ENCODE data around the gene EFCAB9. TPM values are rescaled to one million over a fixed set of nuclear protein-coding genes. Genes with fewer than 3 reads are reported as not detected.
"Not testable (repeated sequence)": the region's sequence is repeated elsewhere in the genome, so short reads cannot be mapped to it uniquely, and the experiment has no call there.

The EFCAB9 gene
- polyA plus RNA-seq, 3 donors: not detected

DNA sequence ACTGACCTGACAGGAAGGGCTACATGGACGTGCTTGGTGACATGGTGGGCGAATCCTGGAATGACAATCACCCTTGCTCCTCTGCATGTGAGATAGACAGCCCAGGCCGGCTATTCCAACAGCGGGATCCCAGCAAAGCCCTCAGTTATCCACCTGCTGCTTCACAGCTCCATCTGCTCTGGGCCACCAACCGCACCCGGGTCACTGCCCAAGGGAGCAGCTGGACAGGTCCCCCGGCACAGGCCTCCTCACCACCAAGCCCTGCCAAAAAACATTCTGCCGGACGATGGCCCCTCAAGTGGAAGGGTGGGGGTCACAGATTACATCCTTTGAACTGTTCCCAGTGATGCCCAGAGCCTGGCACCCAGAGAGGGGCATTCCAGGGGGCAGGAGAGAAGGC lies 45.6 kb upstream of the EFCAB9 start:
- H3K4me1 Mint-ChIP-seq: peaks cover 68% of the 10 kb centered on the region
- H3K27me3 Mint-ChIP-seq (ENCODE audit: low read depth in 3 of 3): peaks cover 0 to 4% (median 0%) of the 10 kb centered on the region in 3 donors
- intact Hi-C loops (cut with micrococcal nuclease): loop anchor here in 1 of 2 donors (2.0 kb wide), 1 partner anchor 14 kb away; no protein-coding TSS in a partner anchor
- H3K4me2 ChIP-seq (replicated peaks; ENCODE audit: extremely low read depth, low read length, poor library complexity, severe bottlenecking): no peak overlapping the region
- H3K9me3 Mint-ChIP-seq: no peaks in the 10 kb centered on the region
- H4K20me1 ChIP-seq (ENCODE audit: insufficient read depth, low read length): peaks cover 75% of the 10 kb centered on the region
- H3K27ac ChIP-seq (ENCODE audit: low read depth in 1 of 2, low read length in 2 of 2): peak overlapping the region; percentile 85 to 86
- H3K9me3 ChIP-seq (replicated peaks in 1 of 2; ENCODE audit: control insufficient read depth in 1 of 2, insufficient read depth in 1 of 2, low read length in 2 of 2): no peaks in the 10 kb centered on the region
- TF ChIP-seq, protein P1, sequence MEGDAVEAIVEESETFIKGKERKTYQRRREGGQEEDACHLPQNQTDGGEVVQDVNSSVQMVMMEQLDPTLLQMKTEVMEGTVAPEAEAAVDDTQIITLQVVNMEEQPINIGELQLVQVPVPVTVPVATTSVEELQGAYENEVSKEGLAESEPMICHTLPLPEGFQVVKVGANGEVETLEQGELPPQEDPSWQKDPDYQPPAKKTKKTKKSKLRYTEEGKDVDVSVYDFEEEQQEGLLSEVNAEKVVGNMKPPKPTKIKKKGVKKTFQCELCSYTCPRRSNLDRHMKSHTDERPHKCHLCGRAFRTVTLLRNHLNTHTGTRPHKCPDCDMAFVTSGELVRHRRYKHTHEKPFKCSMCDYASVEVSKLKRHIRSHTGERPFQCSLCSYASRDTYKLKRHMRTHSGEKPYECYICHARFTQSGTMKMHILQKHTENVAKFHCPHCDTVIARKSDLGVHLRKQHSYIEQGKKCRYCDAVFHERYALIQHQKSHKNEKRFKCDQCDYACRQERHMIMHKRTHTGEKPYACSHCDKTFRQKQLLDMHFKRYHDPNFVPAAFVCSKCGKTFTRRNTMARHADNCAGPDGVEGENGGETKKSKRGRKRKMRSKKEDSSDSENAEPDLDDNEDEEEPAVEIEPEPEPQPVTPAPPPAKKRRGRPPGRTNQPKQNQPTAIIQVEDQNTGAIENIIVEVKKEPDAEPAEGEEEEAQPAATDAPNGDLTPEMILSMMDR (IDR thresholded peaks at IDR 0.05): no peak
- H2AFZ ChIP-seq (ENCODE audit: insufficient read depth, low read depth, low read length, poor library complexity, severe bottlenecking): no peak overlapping the region
- peaks cover 46 to 47% of the 10 kb centered on the region in 2 donors for H3K4me1 ChIP-seq (ENCODE audit: control insufficient read depth in 1 of 2, insufficient read depth in 2 of 2, low read length in 2 of 2)
- H3K79me2 ChIP-seq (ENCODE audit: insufficient read depth, low read length): peaks cover 90% of the 10 kb centered on the region
- no peak for DNase-seq
- no peaks in the 10 kb centered on the region for H3K27me3 ChIP-seq (ENCODE audit: control insufficient read depth in 2 of 2, insufficient read depth in 2 of 2, low read length in 2 of 2)
- H3K4me3 Mint-ChIP-seq: no peak overlapping the region
- no peak overlapping the region for H3K9ac ChIP-seq (ENCODE audit: insufficient read depth, low read length, poor library complexity, severe bottlenecking)
- H3K36me3 Mint-ChIP-seq: peaks cover 76 to 91% of the 10 kb centered on the region in 2 donors
- peaks cover 42 to 78% of the 10 kb centered on the region in 2 donors for H3K36me3 ChIP-seq (replicated peaks in 1 of 2; ENCODE audit: control insufficient read depth in 1 of 2, insufficient read depth in 2 of 2, low read length in 2 of 2)
- H3K27ac Mint-ChIP-seq: peak overlapping the region in 5 of 7 donors; percentile 53 to 99 (median 97)
- H3K4me3 ChIP-seq (replicated peaks in 1 of 3; ENCODE audit: low read depth in 2 of 3, low read length in 3 of 3): no peak overlapping the region
- 97% methylated on average over 4 of the region's 9 CpGs for WGBS (ENCODE audit: insufficient coverage)

DNA sequence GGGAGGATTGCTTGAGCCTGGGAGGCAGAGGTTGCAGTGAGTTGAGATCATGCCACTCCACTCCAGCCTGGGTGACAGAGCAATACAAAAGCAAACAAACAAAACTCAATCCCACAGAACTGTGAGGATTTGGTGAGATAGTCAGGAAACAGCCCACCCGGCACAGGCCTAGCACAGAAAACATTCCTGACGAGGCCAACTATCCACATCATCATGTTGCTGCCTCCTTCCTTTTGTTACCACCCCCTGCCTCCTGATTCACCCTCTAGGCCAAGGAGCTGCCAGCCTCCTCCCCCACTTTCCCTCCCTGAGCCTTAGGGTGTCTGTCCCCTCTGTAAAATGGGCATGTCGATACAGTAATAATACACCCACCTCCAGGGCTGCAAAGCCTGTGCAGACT lies 44.9 kb upstream of the EFCAB9 start:
- intact Hi-C loops (cut with micrococcal nuclease): loop anchor here in 1 of 2 donors (2.0 kb wide), 1 partner anchor 14 kb away; no protein-coding TSS in a partner anchor
- Histone ChIP-seq H3K36me3 (replicated peaks in 1 of 2; ENCODE audit: control insufficient read depth in 1 of 2, insufficient read depth in 2 of 2, low read length in 2 of 2) (peaks cover 43 to 75% of the 10 kb centered on the region in 2 donors), H3K79me2 (ENCODE audit: insufficient read depth, low read length) (peaks cover 89% of the 10 kb centered on the region), H3K4me3 (replicated peaks in 1 of 3; ENCODE audit: low read depth in 2 of 3, low read length in 3 of 3) (no peak overlapping the region), H3K9me3 (replicated peaks in 1 of 2; ENCODE audit: control insufficient read depth in 1 of 2, insufficient read depth in 1 of 2, low read length in 2 of 2) (no peaks in the 10 kb centered on the region), H4K20me1 (ENCODE audit: insufficient read depth, low read length) (peaks cover 74% of the 10 kb centered on the region), H3K4me1 (ENCODE audit: control insufficient read depth in 1 of 2, insufficient read depth in 2 of 2, low read length in 2 of 2) (peaks cover 53 to 54% of the 10 kb centered on the region in 2 donors), H2AFZ (ENCODE audit: insufficient read depth, low read depth, low read length, poor library complexity, severe bottlenecking) (no peak overlapping the region), H3K27me3 (ENCODE audit: control insufficient read depth in 2 of 2, insufficient read depth in 2 of 2, low read length in 2 of 2) (no peaks in the 10 kb centered on the region), H3K9ac (ENCODE audit: insufficient read depth, low read length, poor library complexity, severe bottlenecking) (no peak overlapping the region), H3K27ac (ENCODE audit: low read depth in 1 of 2, low read length in 2 of 2) (peak overlapping the region; percentile 85 to 86), H3K4me2 (replicated peaks; ENCODE audit: extremely low read depth, low read length, poor library complexity, severe bottlenecking) (no peak overlapping the region)
- Mint-ChIP-seq H3K4me3 (no peak overlapping the region), H3K4me1 (peaks cover 72% of the 10 kb centered on the region), H3K27ac (peak overlapping the region; percentile 97 to 99 (median 99)), H3K9me3 (no peaks in the 10 kb centered on the region), H3K36me3 (peaks cover 77 to 92% of the 10 kb centered on the region in 2 donors), H3K27me3 (ENCODE audit: low read depth in 3 of 3) (peaks cover 0 to 4% (median 0%) of the 10 kb centered on the region in 3 donors)
- TF ChIP-seq, protein P1 (IDR thresholded peaks at IDR 0.05): no peak
- WGBS (ENCODE audit: insufficient coverage): 93% methylated on average over 2 of the region's 3 CpGs
- DNase-seq: no peak

DNA sequence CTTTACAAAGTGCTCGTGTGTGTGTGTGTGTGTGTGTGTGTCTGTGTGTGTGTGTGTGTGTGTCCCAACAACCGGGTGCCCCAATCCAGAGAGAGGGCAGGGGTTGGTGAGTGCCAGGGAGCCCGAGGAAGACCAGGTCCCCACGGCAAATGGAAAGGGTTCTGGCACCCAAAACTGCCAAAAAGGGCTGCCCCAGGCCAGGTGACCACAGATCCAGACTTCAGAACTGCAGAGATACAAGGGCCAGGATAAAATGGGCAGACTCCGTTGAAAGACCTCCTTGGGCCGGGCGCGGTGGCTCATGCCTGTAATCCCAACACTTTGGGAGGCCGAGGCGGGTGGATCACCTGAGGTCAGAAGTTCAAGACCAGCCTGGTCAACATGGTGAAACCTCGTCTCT lies 44.5 kb upstream of the EFCAB9 start:
- DNase-seq; H3K27me3 Mint-ChIP-seq (ENCODE audit: low read depth in 3 of 3); H3K9me3 Mint-ChIP-seq; H3K9ac ChIP-seq (ENCODE audit: insufficient read depth, low read length, poor library complexity, severe bottlenecking); H3K4me3 Mint-ChIP-seq; H3K4me3 ChIP-seq (replicated peaks in 1 of 3; ENCODE audit: low read depth in 2 of 3, low read length in 3 of 3); H3K4me2 ChIP-seq (replicated peaks; ENCODE audit: extremely low read depth, low read length, poor library complexity, severe bottlenecking); H3K27me3 ChIP-seq (ENCODE audit: control insufficient read depth in 2 of 2, insufficient read depth in 2 of 2, low read length in 2 of 2); H3K9me3 ChIP-seq (replicated peaks in 1 of 2; ENCODE audit: control insufficient read depth in 1 of 2, insufficient read depth in 1 of 2, low read length in 2 of 2); H2AFZ ChIP-seq (ENCODE audit: insufficient read depth, low read depth, low read length, poor library complexity, severe bottlenecking): not testable (repeated sequence)
- peaks cover 45 to 75% of the 10 kb centered on the region in 2 donors for H3K36me3 ChIP-seq (replicated peaks in 1 of 2; ENCODE audit: control insufficient read depth in 1 of 2, insufficient read depth in 2 of 2, low read length in 2 of 2)
- peaks cover 74% of the 10 kb centered on the region for H4K20me1 ChIP-seq (ENCODE audit: insufficient read depth, low read length)
- peaks cover 72% of the 10 kb centered on the region for H3K4me1 Mint-ChIP-seq
- intact Hi-C loops (cut with micrococcal nuclease): loop anchor here in 1 of 2 donors (2.0 kb wide), 1 partner anchor 15 kb away; no protein-coding TSS in a partner anchor
- H3K27ac ChIP-seq (ENCODE audit: low read depth in 1 of 2, low read length in 2 of 2): peak overlapping the region; percentile 85 to 86
- H3K79me2 ChIP-seq (ENCODE audit: insufficient read depth, low read length): peaks cover 89% of the 10 kb centered on the region
- H3K36me3 Mint-ChIP-seq: peaks cover 80 to 92% of the 10 kb centered on the region in 2 donors
- H3K27ac Mint-ChIP-seq: peak overlapping the region; percentile 97 to 99 (median 99)
- H3K4me1 ChIP-seq (ENCODE audit: control insufficient read depth in 1 of 2, insufficient read depth in 2 of 2, low read length in 2 of 2): peaks cover 57 to 58% of the 10 kb centered on the region in 2 donors
- WGBS (ENCODE audit: insufficient coverage): 100% methylated on average over 2 of the region's 11 CpGs

All from CD14-positive monocyte (primary cell).